ENCODE results near the gene TRAFD1. TPM values are rescaled to one million over a fixed set of nuclear protein-coding genes. Genes with fewer than 3 reads are reported as not detected.

The TRAFD1 gene
- total RNA-seq, 2 donors from 2014 or later, result 25.3 to 32.8 TPM

- DNase-seq (no peak), ATAC-seq (no peak)
- intact Hi-C loops (cut with DNase I, micrococcal nuclease), result no loop called here
These were observed 13.4 kb upstream of the TRAFD1 start for GRCh38 chr12:112111931-112112330.

GRCh38 chr12:112112409-112113133 lies 12.8 kb upstream of the TRAFD1 start:
- DNase-seq (no peak), ATAC-seq (no peak)
- intact Hi-C loops (cut with DNase I, micrococcal nuclease), result no loop called here

GRCh38 chr12:112115259-112116045 lies 9.9 kb upstream of the TRAFD1 start:
- no peak for ATAC-seq
- no peak for DNase-seq
- intact Hi-C loops (cut with DNase I, micrococcal nuclease), result no loop called here

- intact Hi-C loops (cut with DNase I, micrococcal nuclease), result no loop called here
- DNase-seq (peak; percentile 36 to 50), ATAC-seq (peak; percentile 95)
These were observed 8.9 kb upstream of the TRAFD1 start for GRCh38 chr12:112116232-112117060.

- intact Hi-C loops (cut with DNase I, micrococcal nuclease), result no loop called here
- no peak for ATAC-seq
- DNase-seq, result no peak
These were observed 7.7 kb upstream of the TRAFD1 start for GRCh38 chr12:112117685-112118084.

- DNase-seq (peak; percentile 50 to 79), ATAC-seq (no peak)
- intact Hi-C loops (cut with DNase I, micrococcal nuclease), result no loop called here
These were observed 3.4 kb upstream of the TRAFD1 start for GRCh38 chr12:112121780-112122565.

- DNase-seq, result no peak
- ATAC-seq, result no peak
- intact Hi-C loops (cut with DNase I, micrococcal nuclease), result no loop called here
These were observed 2.3 kb upstream of the TRAFD1 start for GRCh38 chr12:112122823-112123690.

- no peak for DNase-seq
- intact Hi-C loops (cut with DNase I, micrococcal nuclease), result no loop called here
- no peak for ATAC-seq
These were observed 476 bp upstream of the TRAFD1 start for GRCh38 chr12:112124918-112125249.

GRCh38 chr12:112126000-112126438 lies 659 bp downstream of the TRAFD1 start:
- intact Hi-C loops (cut with DNase I, micrococcal nuclease), result no loop called here
- ATAC-seq (no peak), DNase-seq (peak in 1 of 2 donors; percentile 22)

GRCh38 chr12:112126911-112127310 lies 1.6 kb downstream of the TRAFD1 start:
- DNase-seq (no peak), ATAC-seq (no peak)
- intact Hi-C loops (cut with DNase I, micrococcal nuclease), result no loop called here

GRCh38 chr12:112130441-112130998 lies 5.2 kb downstream of the TRAFD1 start:
- no peak for DNase-seq
- peak; percentile 64 for ATAC-seq
- intact Hi-C loops (cut with DNase I, micrococcal nuclease), result no loop called here

GRCh38 chr12:112131686-112132085 lies 6.3 kb downstream of the TRAFD1 start:
- DNase-seq (no peak), ATAC-seq (no peak)
- intact Hi-C loops (cut with DNase I, micrococcal nuclease), result no loop called here

GRCh38 chr12:112133418-112133817 lies 8.1 kb downstream of the TRAFD1 start:
- ATAC-seq, result no peak
- DNase-seq, result no peak

GRCh38 chr12:112134731-112135130 lies 9.4 kb downstream of the TRAFD1 start:
- DNase-seq, result no peak
- intact Hi-C loops (cut with DNase I, micrococcal nuclease), result no loop called here
- no peak for ATAC-seq

More at GRCh38 chr12:112133418-112133817, 8.1 kb downstream of the TRAFD1 start:
- intact Hi-C loops (cut with DNase I, micrococcal nuclease), result no loop called here

- ATAC-seq (no peak), DNase-seq (no peak)
- intact Hi-C loops (cut with DNase I, micrococcal nuclease), result no loop called here
These were observed 15.4 kb downstream of the TRAFD1 start for GRCh38 chr12:112140728-112141127.

- intact Hi-C loops (cut with DNase I, micrococcal nuclease), result no loop called here
- no peak for ATAC-seq
These were observed 20.8 kb downstream of the TRAFD1 start for GRCh38 chr12:112146123-112146522.

GRCh38 chr12:112148031-112148513 lies 22.7 kb downstream of the TRAFD1 start:
- DNase-seq (no peak), ATAC-seq (no peak)
- intact Hi-C loops (cut with DNase I, micrococcal nuclease), result no loop called here

More at GRCh38 chr12:112146123-112146522, 20.8 kb downstream of the TRAFD1 start:
- DNase-seq, result no peak

Data from left colon (tissue), 2 donors.